Fibroblast of lung (primary cell): Measurements from ENCODE around the gene GRHL1. TPM values are rescaled to one million over a fixed set of nuclear protein-coding genes. Genes with fewer than 3 reads are reported as not detected.
"Not testable (repeated sequence)": the region's sequence is repeated elsewhere in the genome, so short reads cannot be mapped to it uniquely, and the experiment has no call there.

Experiments used
- DNase-seq, 2 donors: peaks; one replicate each; pipeline versions ENCODE4 v3.0.0 to v3.0.0-alpha.2; 2010; ENCODE audit warnings: low read depth in 2 of 2
- H2AFZ ChIP-seq: 2 replicates; pipeline ENCODE4 v1.5.1; 2012; ENCODE audit warnings: low read length, control low read depth, inconsistent platforms
- H3K27ac ChIP-seq: 2 replicates; pipeline ENCODE4 v1.5.1; 2011; ENCODE audit warnings: low read length, control low read depth; ENCODE audit not compliant: insufficient read depth
- H3K27me3 ChIP-seq: 2 replicates; pipeline ENCODE4 v1.5.1; 2011; ENCODE audit warnings: mild to moderate bottlenecking, low read length; ENCODE audit not compliant: control insufficient read depth, insufficient read depth
- H3K36me3 ChIP-seq: 2 replicates; pipeline ENCODE4 v1.5.1; 2011; ENCODE audit warnings: low read length; ENCODE audit not compliant: control insufficient read depth, insufficient read depth
- H3K4me1 ChIP-seq: 2 replicates; pipeline ENCODE4 v1.5.1; 2011; ENCODE audit warnings: low read length; ENCODE audit not compliant: control insufficient read depth, insufficient read depth; ENCODE audit errors: extremely low read depth
- H3K4me2 ChIP-seq: 2 replicates; pipeline ENCODE4 v1.5.1; 2011; ENCODE audit warnings: low read length, control low read depth; ENCODE audit not compliant: insufficient read depth; ENCODE audit errors: extremely low read depth
- H3K4me3 ChIP-seq, 4 experiments: fragments of 200-600 bp in 1 of 4; sonication (generic) in 1 of 4; replicated peaks in 1 of 4; 2 replicates each; pipeline ENCODE4 v1.5.1; 2011 to 2016; ENCODE audit warnings: low read length in 4 of 4, low read depth in 3 of 4, mild to moderate bottlenecking in 3 of 4, control low read depth in 2 of 4, inconsistent platforms in 1 of 4, mixed read lengths in 1 of 4; ENCODE audit not compliant: insufficient read depth in 1 of 4; ENCODE audit errors: control extremely low read depth in 1 of 4
- H3K79me2 ChIP-seq: 2 replicates; pipeline ENCODE4 v1.5.1; 2012; ENCODE audit warnings: mild to moderate bottlenecking, low read length, inconsistent platforms; ENCODE audit not compliant: control insufficient read depth, insufficient read depth
- H3K9ac ChIP-seq: 2 replicates; pipeline ENCODE4 v1.5.1; 2011; ENCODE audit warnings: mild to moderate bottlenecking, low read length, control low read depth; ENCODE audit not compliant: insufficient read depth
- H3K9me3 ChIP-seq: 2 replicates; pipeline ENCODE4 v1.5.1; 2012; ENCODE audit warnings: low read depth, low read length; ENCODE audit not compliant: control insufficient read depth, insufficient read depth
- H4K20me1 ChIP-seq: 2 replicates; pipeline ENCODE4 v1.5.1; 2011; ENCODE audit warnings: low read length; ENCODE audit not compliant: control insufficient read depth, insufficient read depth; ENCODE audit errors: extremely low read depth
- EZH2 ChIP-seq: IDR thresholded peaks from 2 replicates; pipeline ENCODE4 v1.5.1; 2012; ENCODE audit warnings: low read length, control low read depth, mild to moderate bottlenecking; ENCODE audit errors: missing control alignments
- polyA plus RNA-seq, 2 donors: library from polyadenylated mRNA; depleted of rRNA in 1 of 2; stranded (reverse) in 1 of 2; unstranded in 1 of 2; fragments of >200 nt; gene quantifications; 2 replicates each; pipeline ENCODE4 v1.2.1, GENCODE V29; 2011 to 2012; ENCODE audit warnings: missing spikeins in 1 of 2
- total RNA-seq: library from RNA; depleted of rRNA; stranded (reverse); fragments of >200 nt; gene quantifications from 2 replicates; pipeline ENCODE4 v1.2.1, GENCODE V29; 2014
- TF ChIP-seq, protein P1 (sequence below), 2 donors: IDR thresholded peaks in 1 of 2; conservative IDR thresholded peaks in 1 of 2; 1 replicate in 1 of 2; 2 replicates in 1 of 2; pipeline ENCODE4 v1.5.1; 2011 to 2012; ENCODE audit warnings: low read length in 2 of 2, control low read depth in 1 of 2, inconsistent platforms in 1 of 2, low read depth in 1 of 2, mild to moderate bottlenecking in 1 of 2

The GRHL1 gene
- total and polyA plus RNA-seq, 2 donors (not counting 1 experiment from before 2014, with no cell fraction given), result 0.65 to 0.99 TPM

DNA sequence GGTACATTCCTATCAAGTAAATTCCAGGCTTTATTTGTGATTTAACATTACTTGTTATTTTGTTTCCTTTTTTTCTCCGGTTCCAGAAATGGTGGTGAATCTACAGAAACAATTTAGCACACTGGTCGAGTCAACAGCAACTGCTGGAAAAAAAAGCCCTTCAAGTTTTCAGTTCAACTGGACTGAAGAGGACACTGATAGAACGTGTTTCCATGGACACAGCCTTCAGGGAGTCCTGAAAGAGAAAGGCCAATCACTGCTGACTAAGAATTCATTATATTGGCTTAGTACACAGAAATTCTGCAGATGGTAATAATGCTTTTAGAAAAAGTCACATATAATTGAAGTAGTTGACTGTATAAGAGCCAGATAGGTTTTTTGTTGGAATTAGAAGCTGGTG is 32.0 kb upstream of the GRHL1 start:
- H3K9ac ChIP-seq, result no peak overlapping the region
- no peak for DNase-seq
- peaks cover 10% of the 10 kb centered on the region for H3K36me3 ChIP-seq
- no peak overlapping the region for H3K27ac ChIP-seq
- H4K20me1 ChIP-seq, result no peaks in the 10 kb centered on the region
- H3K27me3 ChIP-seq, result no peaks in the 10 kb centered on the region
- H3K9me3 ChIP-seq, result no peaks in the 10 kb centered on the region
- no peak overlapping the region for H3K4me2 ChIP-seq
- H3K79me2 ChIP-seq, result no peaks in the 10 kb centered on the region
- H3K4me3 ChIP-seq, result no peak overlapping the region
- TF ChIP-seq, protein P1, sequence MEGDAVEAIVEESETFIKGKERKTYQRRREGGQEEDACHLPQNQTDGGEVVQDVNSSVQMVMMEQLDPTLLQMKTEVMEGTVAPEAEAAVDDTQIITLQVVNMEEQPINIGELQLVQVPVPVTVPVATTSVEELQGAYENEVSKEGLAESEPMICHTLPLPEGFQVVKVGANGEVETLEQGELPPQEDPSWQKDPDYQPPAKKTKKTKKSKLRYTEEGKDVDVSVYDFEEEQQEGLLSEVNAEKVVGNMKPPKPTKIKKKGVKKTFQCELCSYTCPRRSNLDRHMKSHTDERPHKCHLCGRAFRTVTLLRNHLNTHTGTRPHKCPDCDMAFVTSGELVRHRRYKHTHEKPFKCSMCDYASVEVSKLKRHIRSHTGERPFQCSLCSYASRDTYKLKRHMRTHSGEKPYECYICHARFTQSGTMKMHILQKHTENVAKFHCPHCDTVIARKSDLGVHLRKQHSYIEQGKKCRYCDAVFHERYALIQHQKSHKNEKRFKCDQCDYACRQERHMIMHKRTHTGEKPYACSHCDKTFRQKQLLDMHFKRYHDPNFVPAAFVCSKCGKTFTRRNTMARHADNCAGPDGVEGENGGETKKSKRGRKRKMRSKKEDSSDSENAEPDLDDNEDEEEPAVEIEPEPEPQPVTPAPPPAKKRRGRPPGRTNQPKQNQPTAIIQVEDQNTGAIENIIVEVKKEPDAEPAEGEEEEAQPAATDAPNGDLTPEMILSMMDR (conservative IDR thresholded peaks at IDR 0.05 in 1 of 2, IDR thresholded peaks at IDR 0.05 in 1 of 2; ENCODE audit: low read depth in 1 of 2, low read length in 2 of 2), result no peak
- TF ChIP-seq EZH2, result no peak
- H2AFZ ChIP-seq, result no peak overlapping the region
- no peaks in the 10 kb centered on the region for H3K4me1 ChIP-seq

- H3K4me1 ChIP-seq, H3K9ac ChIP-seq, H3K27me3 ChIP-seq, H2AFZ ChIP-seq, DNase-seq, H4K20me1 ChIP-seq, H3K9me3 ChIP-seq, H3K79me2 ChIP-seq, H3K27ac ChIP-seq, H3K4me2 ChIP-seq, H3K4me3 ChIP-seq, H3K36me3 ChIP-seq: not testable (repeated sequence)
Measured at GRCh38 chr2:9927020-9927419, 24.5 kb upstream of the GRHL1 start.

DNA sequence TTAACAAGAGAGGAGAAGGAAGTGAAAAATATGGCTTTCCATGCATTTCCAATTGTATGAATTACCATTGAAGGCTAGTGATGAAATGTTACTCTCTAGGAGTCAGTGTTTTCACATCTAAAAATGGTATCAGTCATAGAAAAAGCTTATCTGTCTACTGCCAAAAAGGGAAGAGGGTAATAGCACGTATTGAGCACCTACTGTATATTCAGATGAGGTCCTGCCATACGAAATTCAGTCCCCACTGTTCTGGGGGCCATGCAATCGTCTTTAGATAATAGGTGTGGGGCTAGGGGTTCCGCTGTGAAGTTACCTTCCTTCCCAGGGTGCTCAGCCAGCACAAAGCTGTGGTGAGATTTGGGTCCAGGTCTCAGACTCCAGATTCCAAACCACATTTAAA is 14.2 kb upstream of the GRHL1 start:
- Histone ChIP-seq H3K27me3 (no peaks in the 10 kb centered on the region), H3K36me3 (peaks cover 2% of the 10 kb centered on the region), H4K20me1 (no peaks in the 10 kb centered on the region), H2AFZ (no peak overlapping the region), H3K4me1 (peaks cover 2% of the 10 kb centered on the region), H3K9ac (no peak overlapping the region), H3K27ac (no peak overlapping the region), H3K79me2 (no peaks in the 10 kb centered on the region), H3K4me2 (no peak overlapping the region), H3K9me3 (no peaks in the 10 kb centered on the region), H3K4me3 (no peak overlapping the region)
- TF ChIP-seq, protein P1 (conservative IDR thresholded peaks at IDR 0.05 in 1 of 2, IDR thresholded peaks at IDR 0.05 in 1 of 2; ENCODE audit: low read depth in 1 of 2, low read length in 2 of 2), result no peak
- no peak for TF ChIP-seq EZH2
- no peak for DNase-seq
